ENCODE results near the gene C1orf167. TPM values are rescaled to one million over a fixed set of nuclear protein-coding genes. Genes with fewer than 3 reads are reported as not detected.

Gene C1orf167
- total RNA-seq, 1 experiment from 2014 or later, result not detected

DNA sequence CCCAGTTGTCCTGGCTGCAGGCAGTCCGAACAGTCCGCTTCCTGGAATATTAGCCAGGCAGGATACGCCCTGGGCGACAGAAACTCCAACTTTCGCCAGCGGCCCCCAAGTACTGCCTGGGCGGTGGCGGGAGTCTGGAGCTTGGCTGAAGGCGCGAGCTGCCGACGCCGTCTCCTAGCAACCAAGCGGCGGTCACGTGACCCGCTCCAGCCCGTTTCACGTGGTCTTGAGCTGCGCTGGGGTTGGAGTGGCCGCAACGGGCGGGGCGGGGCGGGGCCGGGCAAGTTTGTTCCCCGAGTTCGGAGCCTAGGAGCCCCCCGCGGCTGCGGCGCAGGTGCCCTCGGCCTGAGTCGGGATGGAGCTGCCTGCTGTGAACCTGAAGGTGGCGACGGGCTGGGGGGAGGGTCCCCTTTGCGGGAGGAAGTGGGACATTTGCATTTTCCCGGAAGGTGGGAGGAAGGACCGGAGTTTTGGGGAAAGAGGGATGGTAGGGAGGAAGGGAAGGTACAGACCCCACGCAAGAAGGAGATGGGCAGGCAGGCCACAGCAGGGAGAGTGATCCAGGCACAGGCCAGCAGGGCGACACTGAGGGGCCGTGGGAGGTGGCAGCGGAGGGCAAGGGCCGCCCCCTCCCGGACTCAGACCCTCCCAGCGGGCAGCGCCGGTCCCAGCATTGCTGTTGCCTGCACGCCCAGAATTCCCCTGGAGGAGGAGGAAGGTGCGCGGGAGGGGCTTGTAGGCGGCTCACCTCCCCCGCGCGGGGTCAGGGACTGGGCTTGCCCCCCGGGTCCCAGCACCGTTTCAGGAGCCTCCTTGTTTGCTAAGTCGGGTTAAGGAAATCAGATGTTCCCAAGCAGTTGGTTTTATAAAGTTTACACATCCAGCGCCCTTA is 25.9 kb upstream of the C1orf167 start, which contains the start of gene AGTRAP:
Gene AGTRAP, plus strand, starts transcription at position 283 of the 892 bp plus-strand sequence. Its CDS starts 73 bp downstream, at position 356.
- DNase-seq (ENCODE audit: low read depth), result peak; percentile 81

GRCh38 chr1:11736746-11737639 is 25.0 kb upstream of the C1orf167 start:
- DNase-seq (ENCODE audit: low read depth), result peak; percentile 79

- DNase-seq (ENCODE audit: low read depth), result no peak
Measured at GRCh38 chr1:11738096-11738495, 23.9 kb upstream of the C1orf167 start.

DNA sequence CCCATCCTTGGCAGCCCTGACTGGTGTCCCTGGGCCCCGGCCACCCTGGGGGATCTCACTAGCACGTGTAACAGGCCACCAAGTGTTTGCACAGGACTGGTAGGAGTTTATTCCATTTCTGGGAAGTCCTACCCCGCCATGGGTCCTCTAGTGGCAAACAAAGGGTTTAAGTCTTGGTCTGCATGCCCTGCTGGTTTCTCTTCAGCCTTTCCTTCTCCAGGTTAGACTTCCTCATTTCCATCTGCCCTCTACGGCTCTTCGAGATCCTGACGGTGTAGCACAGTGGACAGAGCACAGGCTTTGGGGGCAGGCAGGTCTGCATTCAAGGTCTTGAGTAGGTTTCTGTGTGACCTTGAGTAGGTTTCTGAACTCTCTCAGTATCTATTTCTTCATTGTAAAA is 23.2 kb upstream of the C1orf167 start:
- DNase-seq (ENCODE audit: low read depth), result no peak

DNA sequence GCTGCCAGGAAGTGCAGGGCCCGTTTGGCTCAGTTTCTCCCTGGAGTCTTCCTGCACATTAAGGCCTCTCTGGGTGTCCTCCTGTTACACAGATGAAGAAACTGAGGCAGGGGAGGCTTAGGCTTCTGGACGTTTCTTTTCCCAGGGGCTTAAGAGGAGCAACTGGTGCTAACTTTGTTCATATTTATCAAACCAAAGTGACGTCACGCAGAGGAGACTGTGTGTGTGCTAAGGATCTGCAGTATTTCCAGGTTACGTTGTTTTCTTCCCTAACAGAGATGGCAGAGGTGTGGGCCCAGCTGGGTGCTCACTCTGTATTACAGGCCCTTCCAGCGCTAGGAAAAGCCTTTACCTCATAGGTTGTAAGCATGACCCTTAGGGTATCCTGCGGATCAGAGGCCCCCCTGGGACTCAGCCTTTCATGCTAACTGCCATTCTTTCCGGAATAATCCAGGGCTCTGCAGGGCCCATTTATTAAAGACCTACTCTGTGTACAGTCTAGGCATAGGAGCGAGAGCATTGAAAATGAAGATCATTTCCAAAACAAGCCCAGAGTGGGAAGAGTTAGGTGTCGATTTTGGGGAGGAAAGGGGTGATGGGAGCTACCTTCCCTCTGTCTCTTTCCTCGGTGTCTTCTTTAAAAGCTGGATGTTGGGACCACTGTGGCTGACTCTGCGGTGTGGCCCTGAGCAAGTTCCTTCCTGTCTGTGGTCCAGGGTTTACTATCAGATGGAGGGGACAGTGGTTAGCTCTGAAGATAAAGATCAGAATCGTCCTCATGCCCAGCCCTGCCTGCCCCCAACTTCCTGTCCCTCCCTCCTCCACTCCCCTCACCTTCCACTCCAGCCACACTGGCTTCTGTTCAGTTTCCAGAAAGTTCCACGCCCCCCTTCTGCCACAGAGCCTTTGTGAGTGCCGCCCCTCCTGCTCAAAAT is 21.5 kb upstream of the C1orf167 start:
- DNase-seq (ENCODE audit: low read depth), result no peak

GRCh38 chr1:11741482-11741881 is 20.5 kb upstream of the C1orf167 start:
- no peak for DNase-seq (ENCODE audit: low read depth)

DNA sequence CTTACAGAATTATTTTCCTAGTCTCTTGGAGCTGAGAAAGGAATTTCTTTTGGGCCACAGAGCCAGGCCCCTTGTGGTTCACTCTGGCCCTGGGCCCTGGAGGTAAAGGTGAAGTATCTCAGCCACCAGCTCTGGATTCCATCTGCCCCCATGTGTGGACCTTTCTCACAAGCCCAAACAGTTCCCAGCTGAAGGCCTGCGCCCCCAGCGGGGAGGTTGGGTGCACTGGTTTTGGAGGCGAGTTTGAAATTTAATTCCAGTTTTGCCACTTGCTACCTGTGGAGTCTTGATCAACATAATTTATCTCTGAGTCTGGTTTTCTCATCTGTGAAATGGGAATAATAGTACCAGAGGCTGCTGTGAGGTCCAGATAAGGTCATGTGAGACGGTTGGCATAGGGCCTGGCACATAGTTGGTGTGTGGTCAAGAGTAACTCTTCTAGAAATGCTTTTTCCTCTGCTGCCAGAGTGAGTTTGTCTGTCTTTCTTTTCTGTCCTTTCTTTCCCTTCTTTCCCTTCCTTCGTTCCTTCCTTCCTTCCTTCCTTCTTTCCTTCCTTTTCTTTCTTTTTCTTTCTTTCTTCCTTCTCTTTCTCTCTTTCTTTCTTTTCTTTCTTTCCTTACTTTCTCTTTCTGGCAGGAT is 20.0 kb upstream of the C1orf167 start:
- no peak for DNase-seq (ENCODE audit: low read depth)

GRCh38 chr1:11744287-11744686 is 17.7 kb upstream of the C1orf167 start:
- no peak for DNase-seq (ENCODE audit: low read depth)

- DNase-seq (ENCODE audit: low read depth), result peak; percentile 32
Measured at GRCh38 chr1:11746092-11746491, 15.9 kb upstream of the C1orf167 start.

DNA sequence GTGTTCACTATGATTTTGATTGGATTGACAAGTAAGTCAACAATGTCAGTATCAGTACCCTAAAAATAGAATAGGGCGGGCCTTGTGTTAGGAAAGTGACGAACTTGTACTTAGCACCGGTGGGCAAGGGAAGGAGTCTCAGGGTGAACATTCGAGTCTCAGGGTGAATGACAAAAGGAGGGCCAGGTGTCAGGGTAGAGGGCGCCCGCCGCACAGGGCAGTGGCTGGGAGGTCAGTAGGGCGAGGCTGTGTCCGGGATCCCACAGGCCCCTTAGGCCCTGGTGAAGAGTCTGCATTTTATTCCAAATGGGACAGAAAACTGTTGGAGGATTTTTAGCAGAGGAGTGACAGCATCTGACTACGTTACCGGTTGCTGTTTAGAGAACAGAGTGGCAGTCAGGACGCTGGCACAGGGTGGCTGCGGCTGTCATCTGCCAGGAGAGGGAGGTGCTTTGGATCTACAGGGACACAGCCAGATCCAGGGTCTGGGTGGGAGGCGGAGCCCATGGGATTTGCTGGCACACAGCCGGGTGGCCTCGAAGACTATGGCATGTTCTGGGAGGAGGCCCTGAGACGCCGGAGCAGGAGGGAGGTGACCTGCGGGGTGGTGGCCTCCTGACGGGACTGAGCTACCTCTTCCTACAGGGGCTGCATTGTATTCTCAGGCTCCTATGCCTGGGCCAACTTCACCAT is 15.1 kb upstream of the C1orf167 start:
- no peak for DNase-seq (ENCODE audit: low read depth)

DNA sequence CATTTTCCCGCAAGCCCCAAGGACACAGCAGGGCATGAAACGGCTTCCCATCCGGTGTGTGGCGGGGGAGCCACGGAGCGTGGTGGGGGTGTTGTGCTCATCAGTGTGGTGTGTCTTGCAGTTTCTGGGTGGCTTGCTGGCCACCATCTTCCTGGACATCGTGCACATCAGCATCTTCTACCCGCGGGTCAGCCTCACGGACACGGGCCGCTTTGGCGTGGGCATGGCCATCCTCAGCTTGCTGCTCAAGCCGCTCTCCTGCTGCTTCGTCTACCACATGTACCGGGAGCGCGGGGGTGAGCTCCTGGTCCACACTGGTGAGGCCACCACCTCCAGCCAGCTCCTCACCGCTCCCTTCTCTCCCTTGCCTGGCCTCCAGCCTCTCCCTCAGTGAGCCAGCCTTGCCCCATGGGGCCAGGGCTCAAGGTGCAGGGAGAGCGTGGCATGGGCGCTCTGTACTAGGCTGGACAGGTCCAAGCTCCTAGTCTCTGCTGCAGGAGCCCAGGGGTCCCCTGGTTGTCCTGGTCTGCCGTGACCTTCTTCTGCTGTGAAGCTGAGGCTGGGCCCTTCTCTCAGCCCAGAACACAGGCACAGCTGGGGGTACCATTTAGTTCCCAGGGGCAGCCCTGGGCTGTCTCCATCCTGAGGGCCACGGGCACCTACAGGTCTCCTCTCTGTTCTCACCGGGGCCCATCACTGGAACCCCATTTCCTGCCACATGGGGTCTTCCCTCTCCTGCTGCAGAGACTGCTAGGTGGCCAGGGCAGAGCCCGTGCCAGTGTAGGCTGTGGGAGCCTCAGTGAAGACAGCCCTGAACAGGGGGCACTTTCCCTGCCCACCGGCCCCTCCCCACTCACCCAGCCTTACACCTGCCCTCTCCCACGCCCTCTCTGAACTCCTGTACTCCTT is 13.4 kb upstream of the C1orf167 start:
- no peak for DNase-seq (ENCODE audit: low read depth)

DNA sequence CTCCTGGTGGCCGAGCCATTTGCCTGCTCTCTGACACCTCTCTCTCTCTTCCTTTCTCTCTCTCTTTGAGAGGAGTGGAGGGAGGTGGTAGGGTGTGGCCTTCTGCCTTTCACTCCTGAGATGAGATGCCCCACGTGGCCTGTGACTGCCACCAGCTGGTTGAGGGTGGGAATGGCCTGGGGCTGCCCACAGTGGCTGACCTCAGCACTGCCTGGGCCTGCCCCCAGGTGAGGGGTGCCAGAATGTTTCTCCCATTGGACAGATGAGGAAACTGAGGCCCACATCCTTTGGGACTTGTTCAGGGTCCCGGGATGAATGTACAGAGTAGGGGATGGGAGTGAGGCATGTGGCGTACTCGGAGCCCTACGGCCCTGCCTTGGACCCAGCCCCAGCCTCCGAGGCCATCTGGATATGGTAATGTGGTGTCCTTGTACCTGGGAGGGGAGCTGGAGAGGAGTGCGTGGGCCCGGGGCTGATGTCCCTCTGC is 12.7 kb upstream of the C1orf167 start:
- no peak for DNase-seq (ENCODE audit: low read depth)

GRCh38 chr1:11749996-11750395 is 12.0 kb upstream of the C1orf167 start:
- no peak for DNase-seq (ENCODE audit: low read depth)

GRCh38 chr1:11751087-11751486 is 10.9 kb upstream of the C1orf167 start:
- no peak for DNase-seq (ENCODE audit: low read depth)

DNA sequence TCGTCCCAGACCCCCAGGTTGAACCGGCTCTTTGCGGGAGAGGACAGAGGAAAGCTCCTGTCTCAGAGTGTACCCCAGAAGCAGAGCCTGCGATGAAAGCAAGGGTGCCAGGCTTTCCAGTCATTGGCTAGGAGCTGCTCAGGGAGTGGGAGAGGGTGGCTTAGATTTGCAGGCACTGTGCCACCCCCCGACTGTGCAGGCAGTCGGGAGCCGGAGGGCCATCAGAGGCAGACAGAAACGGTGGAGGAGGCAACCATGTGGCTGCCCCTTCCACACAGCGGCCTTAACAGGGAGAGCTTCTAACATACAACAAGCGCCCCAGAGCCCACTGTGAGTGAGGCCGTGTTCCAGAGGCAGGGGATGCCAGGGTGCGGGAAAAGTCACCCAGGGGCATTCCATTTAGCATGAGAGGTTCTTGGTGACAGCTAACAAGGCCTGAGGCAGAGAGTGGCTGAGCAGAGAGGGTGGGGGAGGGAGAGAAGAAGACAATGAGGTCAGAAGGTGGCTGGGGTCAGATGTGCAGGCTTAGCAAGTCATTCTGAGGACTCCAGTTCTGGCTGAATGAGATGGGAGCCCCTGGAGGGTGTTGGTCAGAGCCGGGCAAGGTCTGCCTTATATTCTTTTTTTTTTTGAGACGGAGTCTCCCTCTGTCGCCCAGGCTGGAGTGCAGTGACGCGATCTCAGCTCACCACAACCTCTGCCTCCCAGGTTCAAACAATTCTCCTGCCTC is 9.5 kb upstream of the C1orf167 start:
- DNase-seq (ENCODE audit: low read depth), result no peak

- no peak for DNase-seq (ENCODE audit: low read depth)
Measured at GRCh38 chr1:11753555-11754208, 8.3 kb upstream of the C1orf167 start.

- no peak for DNase-seq (ENCODE audit: low read depth)
Measured at GRCh38 chr1:11757047-11757446, 4.9 kb upstream of the C1orf167 start.

GRCh38 chr1:11759791-11760190 is 2.2 kb upstream of the C1orf167 start:
- no peak for DNase-seq (ENCODE audit: low read depth)

Data from LHCN-M2 (cell line).